Right ventricle myocardium inferior (tissue), 1 donor: ENCODE measurements around the gene LRFN4. TPM values are rescaled to one million over a fixed set of nuclear protein-coding genes. Genes with fewer than 3 reads are reported as not detected.
A peak's percentile ranks its signal among the peaks of the same experiment; 100 is the strongest.

ENCODE experiments used
- ATAC-seq: fragments of 200-7000 bp; cut with Tn5 transposase; one replicate; pipeline ENCODE4 v1.9.1; 2020; ENCODE audit warnings: mild to moderate bottlenecking, moderate library complexity
- DNase-seq: peaks from one replicate; pipeline ENCODE4 v3.0.0; 2021; ENCODE audit errors: missing footprints
- intact Hi-C: fragments of 100-400 bp; cut with DNase I; formaldehyde crosslinking; loops from one replicate; pipeline ENCODE4 v1.11.0; 2022
- total RNA-seq: library from RNA; stranded (reverse); fragmentation: NEBNext Ultra II Directional; extraction: Animal tissue kit (Norgen Biotek cat#: 25700); gene quantifications from one replicate; pipeline ENCODE4 v1.2.1, GENCODE V29; 2021
- donor health status: DM: no; HTN: yes; CAD: no; lungs with severe emphysema.

The LRFN4 gene
- total RNA-seq, 1 donor from 2014 or later: 24.7 TPM

DNA sequence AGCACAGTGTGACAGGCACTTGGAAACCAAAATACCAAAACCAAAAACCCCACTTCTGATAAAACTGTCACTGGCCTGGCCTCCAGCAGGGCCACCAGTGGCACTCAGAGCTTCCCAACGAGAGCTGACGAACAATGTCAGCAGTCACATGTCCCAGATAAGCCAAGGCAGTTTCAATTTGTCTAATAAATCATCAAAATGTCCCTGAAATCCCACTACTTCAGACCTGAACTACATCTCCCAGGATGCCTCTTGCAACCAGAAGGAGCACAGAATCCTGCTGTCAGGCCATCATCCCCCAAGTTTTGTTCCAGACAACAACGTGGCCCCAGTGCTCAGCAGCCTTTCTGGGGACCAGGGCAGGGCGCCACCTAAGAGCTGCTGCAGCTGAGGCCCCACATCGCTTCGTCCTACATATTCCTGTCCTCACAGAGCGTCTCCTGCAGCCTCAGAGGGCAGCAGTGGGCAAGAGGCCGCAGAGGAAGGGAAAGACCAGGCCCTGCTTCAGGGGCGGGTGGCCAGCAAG lies 25.1 kb downstream of the LRFN4 start:
- intact Hi-C loops: no loop called here
- ATAC-seq: no peak
- DNase-seq: no peak

DNA sequence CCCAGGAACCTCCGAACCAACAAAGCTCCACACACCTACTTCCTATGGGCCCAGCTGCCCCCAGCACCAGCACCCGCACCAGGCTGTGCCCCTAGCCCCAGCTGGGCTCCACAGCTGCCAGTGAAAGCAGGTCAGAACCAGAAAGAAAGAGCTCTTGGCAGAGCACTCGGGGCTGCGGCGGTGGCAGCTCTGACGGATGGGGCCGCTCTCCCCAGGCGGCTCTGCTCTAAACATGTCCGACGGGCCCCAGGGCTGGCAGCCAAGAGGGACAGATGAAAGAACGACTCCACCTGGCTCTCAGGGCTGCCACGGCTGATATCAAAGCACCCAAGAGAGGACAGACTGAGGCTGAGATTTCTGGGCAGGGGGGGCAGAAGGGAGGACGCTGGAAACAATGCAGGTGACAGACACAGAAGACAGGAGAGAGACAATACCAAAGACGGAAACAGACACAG lies 25.7 kb downstream of the LRFN4 start:
- intact Hi-C loops: no loop called here
- no peak for ATAC-seq
- DNase-seq: no peak

DNA sequence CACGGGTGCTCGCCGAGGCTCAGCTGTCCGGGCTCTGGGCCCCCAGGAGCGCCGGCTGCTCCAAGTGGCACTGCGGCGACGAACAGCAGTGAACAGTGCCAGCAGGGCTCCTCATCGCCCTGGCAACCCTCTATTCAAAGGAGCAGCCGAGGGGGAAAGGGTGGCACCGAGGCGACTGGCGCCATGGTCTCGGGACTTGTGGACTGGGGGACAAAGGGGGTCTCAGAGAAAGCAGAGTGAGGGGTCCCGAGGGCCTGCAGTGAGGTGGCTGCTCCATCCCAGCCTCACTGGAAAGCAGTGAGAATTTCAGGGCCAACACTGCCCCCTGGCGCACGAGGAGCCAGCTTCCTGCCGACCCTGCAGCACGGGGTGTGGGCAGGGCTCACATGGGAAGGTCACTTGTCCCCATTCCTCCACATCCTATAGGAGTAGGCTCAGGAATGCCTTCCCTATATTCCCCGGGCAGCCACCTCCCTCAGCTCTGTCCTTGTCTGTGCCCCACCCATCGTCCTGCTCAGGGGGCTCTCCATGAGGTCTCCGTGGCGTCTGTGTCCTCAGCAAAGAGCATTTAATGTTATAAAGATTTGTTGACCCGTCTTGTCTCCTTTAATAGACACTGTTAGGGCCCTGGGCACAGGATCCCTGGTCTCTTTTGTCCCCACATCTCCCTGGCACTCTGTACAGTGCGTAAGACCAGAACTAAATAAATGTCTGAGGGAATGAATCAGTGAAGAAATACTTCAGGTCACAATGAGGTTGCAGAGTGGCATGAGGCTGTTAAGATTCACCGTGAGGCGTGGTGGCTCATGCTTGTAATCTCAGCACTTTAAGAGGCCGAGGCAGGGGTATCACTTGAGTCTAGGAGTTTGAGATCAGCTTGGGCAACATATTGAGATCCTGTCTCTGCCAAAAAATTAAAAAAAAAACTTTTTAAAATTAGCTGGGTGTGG lies 26.4 kb downstream of the LRFN4 start:
- intact Hi-C loops: no loop called here
- ATAC-seq (no peak), DNase-seq (no peak)

DNA sequence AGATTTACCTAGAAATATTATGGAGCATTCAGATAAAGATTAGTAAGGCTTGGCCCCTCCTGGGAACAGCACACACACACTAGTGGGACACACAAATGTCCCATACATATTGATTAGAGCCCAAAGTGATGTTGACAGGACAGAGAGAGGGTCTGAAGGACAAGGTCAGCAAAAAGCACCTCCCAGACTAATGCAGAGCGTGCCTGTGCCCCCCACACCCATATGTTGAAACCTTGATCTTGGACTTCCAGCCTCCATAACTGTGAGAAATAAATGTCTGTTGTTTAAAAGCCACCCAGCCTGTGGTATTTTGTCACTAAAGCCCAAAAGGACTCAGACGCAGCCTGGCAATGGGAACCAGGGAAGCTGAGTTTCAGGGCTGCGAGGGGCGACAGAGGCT lies 27.6 kb downstream of the LRFN4 start:
- DNase-seq (no peak), ATAC-seq (no peak)
- intact Hi-C loops: no loop called here

DNA sequence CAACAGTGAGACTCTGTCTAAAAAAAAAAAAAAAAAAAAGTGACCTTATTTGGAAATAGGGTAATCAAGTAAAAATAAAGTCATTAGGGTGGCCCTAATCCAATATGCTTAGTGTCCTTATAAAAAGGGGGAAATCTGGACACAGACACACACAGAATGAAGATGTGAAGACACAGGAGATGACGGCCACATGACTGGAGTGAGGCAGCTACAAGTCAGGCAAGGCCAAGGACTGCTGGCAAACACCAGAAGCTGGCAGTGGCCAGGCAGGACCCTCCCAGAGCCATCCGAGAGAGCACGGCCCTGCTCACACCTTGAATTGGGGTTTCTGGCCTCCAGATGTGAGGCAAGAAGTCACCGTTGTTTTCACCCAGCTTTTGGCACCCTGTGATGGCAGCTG lies 28.6 kb downstream of the LRFN4 start:
- ATAC-seq (no peak), DNase-seq (no peak)
- intact Hi-C loops: no loop called here

DNA sequence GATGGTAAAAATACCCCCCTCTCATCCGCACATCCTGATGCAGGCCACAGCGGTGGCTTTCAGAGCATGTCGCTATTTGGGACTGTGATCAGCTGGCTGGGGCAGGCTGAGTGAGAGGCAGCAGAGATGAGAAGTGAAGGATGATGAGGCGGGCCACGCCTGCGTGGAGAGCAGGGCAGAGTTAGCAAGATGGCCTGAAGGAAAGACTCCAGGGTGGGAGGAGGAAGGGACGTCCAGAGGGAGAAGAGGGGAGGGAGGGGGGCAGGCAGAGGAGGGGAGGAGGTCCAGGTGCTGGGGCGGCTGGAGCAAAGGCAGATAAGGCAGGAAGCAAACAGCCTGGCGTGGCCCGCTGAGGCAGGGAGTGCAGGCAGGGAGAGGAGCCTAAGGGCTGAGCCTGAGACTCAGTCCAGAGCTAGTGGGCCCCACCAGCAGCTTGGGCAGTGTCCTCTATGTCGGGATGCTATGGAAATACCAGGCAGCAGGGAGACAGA lies 29.1 kb downstream of the LRFN4 start:
- ATAC-seq (no peak), DNase-seq (no peak)
- intact Hi-C loops: no loop called here

DNA sequence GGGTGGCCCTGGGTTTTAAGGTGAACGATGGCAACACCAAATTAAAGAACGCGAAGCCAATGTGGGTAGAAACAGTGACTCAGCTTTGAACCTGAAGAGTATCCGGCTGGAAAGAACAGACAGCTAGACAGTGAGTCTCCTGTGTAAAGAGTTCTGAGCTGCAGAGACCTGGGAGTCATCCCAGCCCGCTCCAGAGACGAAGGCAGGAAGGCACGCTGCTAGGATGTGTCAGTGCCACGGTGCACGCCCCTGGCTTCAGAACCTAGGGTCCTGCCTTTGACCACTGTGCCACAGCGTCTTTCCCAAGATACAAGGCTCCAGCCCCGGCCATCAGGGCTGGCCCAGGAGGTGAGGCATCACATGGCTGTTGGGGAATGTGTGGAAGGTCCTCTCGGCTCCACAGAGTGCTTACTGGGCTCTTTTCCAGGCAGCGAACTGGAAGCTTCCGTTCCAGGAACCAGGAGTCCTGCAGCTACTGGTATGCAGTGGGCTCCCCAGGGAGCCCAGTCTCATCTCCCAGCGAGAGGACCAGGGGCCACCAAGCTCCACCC lies 29.9 kb downstream of the LRFN4 start:
- intact Hi-C loops: no loop called here
- DNase-seq (no peak), ATAC-seq (peak; percentile 85)

DNA sequence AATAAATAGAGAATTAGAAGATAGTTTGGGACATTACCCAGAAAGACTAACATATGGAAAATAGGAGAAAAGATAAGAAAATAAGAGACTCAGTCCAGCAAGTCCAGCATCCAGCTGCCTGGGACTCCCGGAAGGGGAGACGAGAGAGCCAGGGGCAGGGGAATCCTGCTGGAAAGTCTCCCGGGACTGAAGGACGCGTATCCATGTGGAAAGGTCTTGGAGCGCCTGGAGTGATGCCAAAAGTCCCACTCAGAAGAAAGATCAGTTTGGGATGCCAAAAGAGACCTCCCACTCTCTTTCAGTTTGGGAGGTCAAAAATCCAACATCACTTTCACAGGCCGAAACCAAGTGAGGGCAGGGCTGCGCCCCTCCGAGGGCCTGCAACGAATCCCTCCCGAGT lies 30.7 kb downstream of the LRFN4 start:
- DNase-seq (no peak), ATAC-seq (no peak)
- intact Hi-C loops: no loop called here

DNA sequence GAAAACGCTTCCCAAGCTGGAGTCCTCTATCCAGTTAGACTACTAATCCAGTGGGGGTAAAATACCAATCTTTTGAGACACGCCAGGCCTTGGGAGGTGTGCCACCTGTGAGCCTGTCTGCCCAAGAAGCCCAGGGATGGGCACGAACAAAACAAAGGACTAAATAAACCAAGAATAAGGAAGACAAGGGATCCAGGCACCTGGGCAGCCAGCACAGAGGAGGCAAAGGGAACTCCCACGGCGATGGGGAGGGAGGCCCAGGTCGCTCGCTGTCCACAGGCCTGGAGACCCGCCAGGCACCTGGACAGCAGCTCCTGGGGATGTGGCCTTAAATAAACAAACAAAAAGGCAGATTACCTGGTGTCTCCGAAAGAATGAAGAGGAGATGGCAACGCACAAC lies 31.4 kb downstream of the LRFN4 start:
- intact Hi-C loops: no loop called here
- DNase-seq: no peak
- ATAC-seq: no peak

DNA sequence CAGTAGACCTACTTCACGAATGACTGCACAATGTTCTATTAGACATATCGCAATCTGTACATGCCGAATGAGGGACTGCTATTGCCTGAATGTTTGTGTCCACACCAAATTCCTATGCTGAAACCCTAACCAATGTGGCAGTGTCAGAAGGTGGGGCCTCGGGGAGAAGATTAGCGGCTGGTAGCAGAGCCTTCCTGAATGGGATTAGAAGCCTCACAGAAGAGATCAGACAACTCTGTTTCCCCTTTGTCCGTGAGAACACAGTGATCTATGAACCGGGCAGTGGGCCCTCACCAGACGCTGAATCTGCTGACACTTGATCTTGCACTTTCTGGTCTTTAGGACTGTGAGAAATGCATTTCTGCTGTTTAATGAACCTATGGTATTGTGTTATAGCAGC lies 33.1 kb downstream of the LRFN4 start:
- intact Hi-C loops: no loop called here
- DNase-seq: no peak
- ATAC-seq: no peak

DNA sequence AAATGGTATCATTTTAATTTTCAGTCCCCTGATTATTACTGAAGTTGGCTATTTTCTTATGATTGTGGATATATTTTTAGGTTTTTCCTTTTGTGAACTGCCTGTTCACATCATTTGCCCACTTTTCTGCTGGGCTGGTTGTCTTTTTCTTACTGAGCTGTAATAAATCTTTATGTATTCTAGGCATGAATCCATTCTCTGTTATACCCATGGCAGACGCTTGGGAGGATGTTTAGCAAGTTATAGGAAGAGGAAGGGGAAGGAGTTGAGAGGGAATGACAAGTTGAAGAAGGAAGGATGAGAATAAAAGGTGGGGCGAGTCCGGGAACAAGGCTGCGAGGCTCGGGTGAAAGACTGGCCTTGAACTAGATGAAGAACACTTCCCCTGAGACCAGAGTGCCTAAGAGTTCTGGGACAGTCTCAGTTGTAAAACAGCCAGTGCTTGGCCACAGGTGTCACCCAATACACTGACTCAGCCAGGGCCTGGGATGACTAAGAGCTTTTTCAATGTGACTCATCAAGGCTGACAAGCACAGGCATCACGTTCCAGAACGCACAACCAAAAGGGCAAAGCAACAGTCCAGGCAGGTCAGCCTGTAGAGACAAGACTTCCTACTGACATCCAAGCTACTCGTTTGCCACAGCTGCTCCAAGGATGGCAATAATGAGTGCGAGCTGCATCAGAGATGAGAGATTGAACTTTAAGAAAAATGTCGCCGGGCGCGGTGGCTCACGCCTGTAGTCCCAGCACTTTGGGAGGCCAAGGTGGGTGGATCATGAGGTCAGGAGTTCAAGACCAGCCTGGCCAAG lies 35.2 kb downstream of the LRFN4 start:
- intact Hi-C loops: no loop called here
- ATAC-seq: no peak
- no peak for DNase-seq

DNA sequence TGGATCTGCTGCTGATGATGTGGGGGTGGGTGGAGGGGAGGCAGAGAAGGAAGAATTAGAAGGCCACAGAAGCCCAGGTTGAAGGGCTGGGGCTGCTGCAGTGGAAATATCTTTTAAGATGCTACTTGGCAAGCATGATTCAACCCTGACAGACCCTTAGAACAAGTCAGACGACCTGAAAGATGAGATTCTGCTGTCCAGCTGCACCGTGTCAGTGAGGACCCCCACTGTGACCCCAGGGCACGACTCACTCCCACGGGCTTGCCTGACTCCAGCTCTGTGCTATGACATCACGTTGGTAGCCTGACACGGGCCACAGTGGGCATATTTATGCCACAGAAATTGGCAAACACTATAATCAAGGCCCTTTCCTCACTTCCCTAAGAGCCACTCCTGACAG lies 36.0 kb downstream of the LRFN4 start:
- intact Hi-C loops: no loop called here
- DNase-seq (no peak), ATAC-seq (no peak)

DNA sequence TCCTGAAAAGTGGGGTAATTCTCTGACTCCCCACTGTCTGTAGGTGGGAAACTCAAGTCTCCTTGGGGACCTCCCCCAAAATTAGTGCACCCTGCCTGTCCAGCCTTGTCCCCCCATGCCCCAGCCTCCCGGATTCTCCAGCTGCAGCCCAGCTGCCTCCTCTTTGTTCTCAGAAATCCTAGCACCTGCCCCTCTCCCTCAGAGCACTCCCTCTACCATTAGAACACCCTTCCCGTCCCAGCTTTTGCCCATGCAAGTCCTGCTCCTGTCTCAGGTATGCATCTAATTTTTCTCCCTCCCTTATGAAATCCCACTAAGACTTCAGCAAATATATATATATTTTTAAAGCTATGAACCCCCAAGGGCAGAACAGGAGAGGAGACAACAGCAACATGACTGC lies 37.3 kb downstream of the LRFN4 start:
- intact Hi-C loops: no loop called here
- ATAC-seq (no peak), DNase-seq (no peak)

DNA sequence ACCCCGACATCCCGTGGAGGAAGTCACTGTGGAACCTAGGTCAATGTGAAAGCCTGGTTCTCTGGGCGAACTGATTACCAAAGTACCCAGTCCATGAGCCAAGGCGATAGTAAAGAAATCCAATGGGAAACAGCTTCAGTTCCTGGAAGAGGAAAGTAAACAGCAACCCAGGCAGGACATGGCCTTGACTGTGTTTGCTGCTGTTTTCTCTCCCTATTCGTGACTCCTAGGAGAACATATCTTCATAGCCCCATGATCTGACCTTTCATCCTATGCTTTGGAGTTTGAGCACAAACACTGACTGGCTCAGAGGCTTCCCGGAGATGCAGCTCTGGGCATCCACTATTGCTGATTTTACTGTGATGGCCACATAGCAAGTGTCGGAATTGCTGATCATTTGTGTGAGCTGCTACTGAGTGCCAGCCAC lies 45.1 kb downstream of the LRFN4 start:
- intact Hi-C loops: no loop called here
- DNase-seq (no peak), ATAC-seq (no peak)

DNA sequence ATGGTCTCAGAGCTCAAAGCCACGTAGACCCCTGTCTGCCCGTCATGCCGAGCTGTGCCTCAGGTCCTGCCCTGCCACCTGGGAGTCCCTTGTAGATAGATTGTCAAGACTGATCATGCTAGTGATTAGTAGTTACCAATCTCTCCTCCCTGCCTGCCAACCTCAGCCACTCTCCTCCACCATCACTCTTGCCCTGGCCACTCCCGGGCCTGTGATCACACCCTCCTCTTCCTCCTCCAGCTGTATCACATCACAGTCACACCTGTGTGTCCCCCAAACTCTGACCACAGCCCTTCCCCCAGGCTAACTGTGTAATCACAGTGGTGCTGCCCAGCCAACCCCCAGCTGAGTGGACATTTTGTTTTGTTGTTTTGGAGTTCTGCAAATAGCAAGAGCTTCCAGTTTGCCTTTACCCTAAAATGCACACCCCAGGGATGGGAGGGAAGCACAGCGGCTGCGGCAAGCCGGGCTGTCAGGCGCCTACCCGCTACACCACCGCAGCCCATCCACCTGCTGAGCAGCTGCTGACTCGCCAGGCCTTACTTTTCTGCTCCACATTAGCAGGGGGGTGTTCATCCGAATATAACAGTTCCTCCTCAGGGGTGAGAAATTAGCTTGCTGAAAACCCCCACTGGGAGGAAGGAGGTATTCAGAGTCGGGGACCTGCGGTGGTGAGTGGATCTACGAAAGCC lies 45.8 kb downstream of the LRFN4 start:
- DNase-seq: no peak
- intact Hi-C loops: no loop called here

DNA sequence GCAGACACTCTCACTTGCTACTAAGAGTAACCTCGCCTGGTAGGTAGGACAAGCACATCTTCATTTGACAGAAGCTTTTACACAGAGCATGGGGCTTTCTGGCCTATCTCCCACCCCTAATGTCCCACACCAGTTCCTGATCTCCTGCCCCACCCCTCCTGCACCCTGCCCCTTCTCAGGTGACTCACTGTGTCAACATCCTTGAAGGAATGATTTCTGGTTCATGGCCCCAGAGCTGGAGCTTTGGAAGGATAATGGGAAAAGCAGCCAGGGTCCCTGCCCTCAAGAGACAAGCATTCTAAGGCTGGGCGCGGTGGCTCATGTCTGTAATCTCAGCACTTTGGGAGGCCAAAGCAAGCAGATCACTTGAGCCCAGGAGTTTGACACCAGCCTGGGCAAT lies 47.2 kb downstream of the LRFN4 start:
- DNase-seq (no peak), ATAC-seq (no peak)
- intact Hi-C loops: no loop called here

More for the DNA sequence above, 45.8 kb downstream of the LRFN4 start:
- ATAC-seq: no peak

DNA sequence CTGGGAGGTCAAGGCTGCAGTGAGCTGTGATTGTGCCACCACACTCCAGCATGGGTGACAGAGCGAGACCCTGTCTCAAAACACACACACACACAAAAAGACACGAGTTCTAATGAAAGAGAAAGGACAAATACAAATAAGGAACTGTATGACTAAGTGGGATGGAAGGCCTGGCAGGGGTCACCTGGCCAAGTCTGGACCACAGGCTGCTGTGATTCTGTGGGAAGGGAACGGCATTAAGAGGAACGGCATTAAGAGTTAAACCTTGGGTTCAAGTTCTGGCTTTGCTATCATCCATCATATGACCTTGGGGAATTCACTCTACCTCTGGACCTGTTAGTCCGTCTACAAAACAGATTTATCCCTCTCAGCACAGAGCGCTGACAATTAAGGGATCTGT lies 47.7 kb downstream of the LRFN4 start:
- ATAC-seq (no peak), DNase-seq (no peak)
- intact Hi-C loops: no loop called here

DNA sequence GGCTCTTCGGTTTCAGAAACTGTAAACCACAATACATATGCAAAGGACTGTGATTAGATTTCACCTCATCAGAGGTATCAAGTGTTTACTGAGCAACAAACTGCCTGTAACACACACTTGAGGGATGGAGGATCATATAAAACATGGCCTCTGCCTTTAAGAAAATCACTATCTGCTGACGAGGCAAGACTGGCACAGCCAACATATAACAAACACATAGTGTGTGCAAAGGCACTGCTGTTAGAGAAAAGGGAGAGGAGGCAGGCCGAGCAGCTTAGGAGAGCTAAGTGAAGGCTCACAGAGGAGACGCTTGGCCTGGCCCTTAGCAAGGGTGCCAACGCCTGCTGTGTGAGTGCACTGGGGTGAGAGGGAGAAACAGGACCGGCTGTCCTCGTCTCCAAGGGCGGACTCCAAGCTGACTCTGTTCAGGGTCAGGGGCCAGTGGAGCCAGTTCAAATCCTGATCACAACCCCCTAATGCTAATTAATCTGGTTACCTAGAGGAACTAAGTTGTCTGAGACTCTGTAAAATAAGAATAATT lies 48.2 kb downstream of the LRFN4 start:
- DNase-seq (no peak), ATAC-seq (no peak)
- intact Hi-C loops: no loop called here
